Measurements from ENCODE around the gene RBP3. TPM values are rescaled to one million over a fixed set of nuclear protein-coding genes. Genes with fewer than 3 reads are reported as not detected.

RBP3 gene
- total and polyA plus RNA-seq, 8 donors = not detected

GRCh38 chr10:47318706-47319105 lies 29.5 kb upstream of the RBP3 start:
- Histone ChIP-seq H3K9me3 (no peaks in the 10 kb centered on the region), H3K27me3 (peaks cover 0 to 30% (median 11%) of the 10 kb centered on the region in 3 donors), H3K4me1 (no peaks in the 10 kb centered on the region), H3K4me3 (no peak overlapping the region), H3K27ac (no peak overlapping the region), H3K36me3 (no peaks in the 10 kb centered on the region)
- WGBS, 5 donors = 47 to 81% (median 80%) methylated on average over 9 of the region's 9 CpGs
- intact Hi-C loops (cut with DNase I; ENCODE audit: low total_unique reads) = loop anchor here (5.0 kb wide), 1 partner anchor 291 kb away; no protein-coding TSS in a partner anchor
- no peak for DNase-seq
- TF ChIP-seq POLR2A (IDR thresholded peaks at IDR 0.05) (no peak), EP300 (IDR thresholded peaks at IDR 0.05) (no peak), CTCF (IDR thresholded peaks at IDR 0.05) (no peak), POLR2AphosphoS5 (IDR thresholded peaks at IDR 0.05) (no peak)

DNA sequence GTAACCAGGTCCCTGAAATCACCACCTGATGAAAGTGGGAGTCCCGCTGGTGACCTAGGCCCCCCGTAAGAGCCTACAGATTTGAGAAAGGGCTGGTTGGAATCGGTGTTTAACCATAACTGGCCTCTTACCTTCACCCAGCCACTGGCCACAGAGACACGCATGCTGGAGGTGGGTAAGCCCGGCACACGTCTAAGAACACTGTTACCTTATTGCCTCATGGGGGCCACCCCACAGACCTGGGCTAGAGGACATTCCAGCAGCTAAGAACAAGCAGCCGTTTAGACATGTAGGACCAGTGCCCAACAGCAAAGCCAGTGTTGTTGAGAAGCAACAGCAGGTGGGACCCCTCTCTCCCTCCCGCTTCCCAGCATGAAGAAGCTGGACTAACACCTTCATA lies 28.4 kb upstream of the RBP3 start:
- H3K27me3 ChIP-seq = peaks cover 0 to 30% (median 11%) of the 10 kb centered on the region in 3 donors
- no peak for TF ChIP-seq POLR2A (IDR thresholded peaks at IDR 0.05)
- no peak for TF ChIP-seq POLR2AphosphoS5 (IDR thresholded peaks at IDR 0.05)
- no peak for TF ChIP-seq EP300 (IDR thresholded peaks at IDR 0.05)
- TF ChIP-seq CTCF (IDR thresholded peaks at IDR 0.05) = no peak
- DNase-seq = no peak
- intact Hi-C loops (cut with DNase I; ENCODE audit: low total_unique reads) = loop anchor here (5.0 kb wide), 1 partner anchor 292 kb away; no protein-coding TSS in a partner anchor
- WGBS, 5 donors = 82 to 91% (median 86%) methylated on average over 5 to 8 of the region's 8 CpGs
- H3K4me3 ChIP-seq = no peak overlapping the region
- H3K4me1 ChIP-seq = no peaks in the 10 kb centered on the region
- no peak overlapping the region for H3K27ac ChIP-seq
- no peaks in the 10 kb centered on the region for H3K36me3 ChIP-seq
- H3K9me3 ChIP-seq = no peaks in the 10 kb centered on the region

GRCh38 chr10:47320812-47321211 lies 27.4 kb upstream of the RBP3 start:
- DNase-seq = no peak
- Histone ChIP-seq H3K36me3 (no peaks in the 10 kb centered on the region), H3K4me3 (no peak overlapping the region), H3K4me1 (no peaks in the 10 kb centered on the region), H3K27me3 (peaks cover 0 to 37% (median 11%) of the 10 kb centered on the region in 3 donors), H3K27ac (no peak overlapping the region), H3K9me3 (no peaks in the 10 kb centered on the region)
- WGBS, 5 donors = 58 to 76% (median 73%) methylated on average over 6 of the region's 6 CpGs
- TF ChIP-seq POLR2AphosphoS5 (IDR thresholded peaks at IDR 0.05) = no peak
- no peak for TF ChIP-seq EP300 (IDR thresholded peaks at IDR 0.05)
- TF ChIP-seq CTCF (IDR thresholded peaks at IDR 0.05) = no peak
- no peak for TF ChIP-seq POLR2A (IDR thresholded peaks at IDR 0.05)
- intact Hi-C loops (cut with DNase I; ENCODE audit: low total_unique reads) = no loop called here

DNA sequence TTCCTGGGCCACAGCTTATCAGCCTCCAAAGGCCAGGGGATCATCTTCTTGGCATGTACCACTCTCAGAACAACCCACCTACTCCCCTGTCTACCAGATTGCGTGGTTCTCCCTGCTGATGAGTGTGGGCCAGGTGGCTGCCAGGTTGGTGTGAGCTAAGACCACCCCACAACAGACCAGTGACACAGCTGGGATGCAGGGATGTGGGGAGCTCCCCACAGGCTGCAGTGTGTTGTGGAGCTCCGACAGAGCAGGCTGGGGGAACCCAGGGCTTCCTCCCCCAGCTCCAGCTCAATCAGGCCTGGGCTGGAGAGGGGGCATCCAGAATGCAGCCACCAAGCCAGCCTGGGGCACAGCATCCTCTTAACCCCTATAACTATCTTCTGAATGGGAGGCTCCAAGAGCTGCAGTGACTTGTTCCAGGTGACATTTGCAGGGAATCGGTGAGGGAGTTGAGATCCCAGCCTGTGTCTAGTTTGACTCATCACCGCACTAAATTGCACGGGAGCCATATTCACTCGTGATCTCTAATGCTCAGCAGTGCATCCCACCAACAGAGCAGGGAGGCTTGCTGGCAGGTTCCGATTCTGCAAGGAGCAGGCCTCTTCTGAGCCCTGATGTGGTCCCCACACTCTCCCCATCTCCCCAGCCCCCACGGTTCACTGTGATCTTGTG lies 26.5 kb upstream of the RBP3 start:
- Histone ChIP-seq H3K9me3 (no peaks in the 10 kb centered on the region), H3K36me3 (no peaks in the 10 kb centered on the region), H3K27me3 (peaks cover 0 to 37% (median 11%) of the 10 kb centered on the region in 3 donors), H3K27ac (no peak overlapping the region), H3K4me3 (no peak overlapping the region), H3K4me1 (no peaks in the 10 kb centered on the region)
- no peak for DNase-seq
- no peak for TF ChIP-seq EP300 (IDR thresholded peaks at IDR 0.05)
- no peak for TF ChIP-seq POLR2A (IDR thresholded peaks at IDR 0.05)
- no peak for TF ChIP-seq CTCF (IDR thresholded peaks at IDR 0.05)
- no peak for TF ChIP-seq POLR2AphosphoS5 (IDR thresholded peaks at IDR 0.05)
- 75 to 90% (median 84%) methylated on average over 8 of the region's 8 CpGs for WGBS, 5 donors
- intact Hi-C loops (cut with DNase I; ENCODE audit: low total_unique reads) = no loop called here

Data from stomach (tissue), 9 donors.